Middle frontal gyrus (tissue), 1 donor: ENCODE data around the gene LTK.

Experiments used
- DNase-seq: peaks from one replicate; pipeline ENCODE4 v3.0.0-alpha.2; 2015; ENCODE audit warnings: low spot score; ENCODE audit errors: extremely low spot score

LTK gene

GRCh38 chr15:41530363-41530956 lies 16.8 kb upstream of the LTK start:
- no peak for DNase-seq

GRCh38 chr15:41523097-41523496 lies 9.5 kb upstream of the LTK start:
- DNase-seq: no peak

GRCh38 chr15:41521614-41522013 lies 8.0 kb upstream of the LTK start:
- DNase-seq: no peak

GRCh38 chr15:41520636-41521035 lies 7.0 kb upstream of the LTK start:
- no peak for DNase-seq

GRCh38 chr15:41517895-41518449 lies 4.3 kb upstream of the LTK start:
- no peak for DNase-seq

GRCh38 chr15:41512940-41513505 lies 604 bp downstream of the LTK start:
- no peak for DNase-seq

- no peak for DNase-seq
These were observed 1.1 kb downstream of the LTK start for GRCh38 chr15:41512512-41512939.

- DNase-seq: no peak
These were observed 1.7 kb downstream of the LTK start for GRCh38 chr15:41511899-41512369.

GRCh38 chr15:41511331-41511898 lies 2.2 kb downstream of the LTK start:
- DNase-seq: no peak

- no peak for DNase-seq
These were observed 2.9 kb downstream of the LTK start for GRCh38 chr15:41510728-41511127.

GRCh38 chr15:41507820-41508290 lies 5.8 kb downstream of the LTK start:
- DNase-seq: no peak

GRCh38 chr15:41506796-41507341 lies 6.8 kb downstream of the LTK start:
- DNase-seq: no peak

GRCh38 chr15:41505776-41506175 lies 7.9 kb downstream of the LTK start:
- no peak for DNase-seq

- no peak for DNase-seq
These were observed 8.7 kb downstream of the LTK start for GRCh38 chr15:41504751-41505492.

GRCh38 chr15:41503669-41504010 lies 10.0 kb downstream of the LTK start:
- DNase-seq: no peak

GRCh38 chr15:41502795-41503668 lies 10.6 kb downstream of the LTK start:
- DNase-seq: no peak

- no peak for DNase-seq
These were observed 11.5 kb downstream of the LTK start for GRCh38 chr15:41501931-41502794.

- DNase-seq: no peak
These were observed 12.3 kb downstream of the LTK start for GRCh38 chr15:41501191-41501917.
